Activated T-cell treated with anti-CD3 and anti-CD28 coated beads for 24 hours (primary cell): ENCODE results near the gene MRC2.
"Not testable (repeated sequence)": the region's sequence is repeated elsewhere in the genome, so short reads cannot be mapped to it uniquely, and the experiment has no call there.

Experiments used
- DNase-seq: peaks from one replicate; pipeline ENCODE4 v3.0.0-alpha.2; 2020; ENCODE audit warnings: low read depth

Gene MRC2, protein sequence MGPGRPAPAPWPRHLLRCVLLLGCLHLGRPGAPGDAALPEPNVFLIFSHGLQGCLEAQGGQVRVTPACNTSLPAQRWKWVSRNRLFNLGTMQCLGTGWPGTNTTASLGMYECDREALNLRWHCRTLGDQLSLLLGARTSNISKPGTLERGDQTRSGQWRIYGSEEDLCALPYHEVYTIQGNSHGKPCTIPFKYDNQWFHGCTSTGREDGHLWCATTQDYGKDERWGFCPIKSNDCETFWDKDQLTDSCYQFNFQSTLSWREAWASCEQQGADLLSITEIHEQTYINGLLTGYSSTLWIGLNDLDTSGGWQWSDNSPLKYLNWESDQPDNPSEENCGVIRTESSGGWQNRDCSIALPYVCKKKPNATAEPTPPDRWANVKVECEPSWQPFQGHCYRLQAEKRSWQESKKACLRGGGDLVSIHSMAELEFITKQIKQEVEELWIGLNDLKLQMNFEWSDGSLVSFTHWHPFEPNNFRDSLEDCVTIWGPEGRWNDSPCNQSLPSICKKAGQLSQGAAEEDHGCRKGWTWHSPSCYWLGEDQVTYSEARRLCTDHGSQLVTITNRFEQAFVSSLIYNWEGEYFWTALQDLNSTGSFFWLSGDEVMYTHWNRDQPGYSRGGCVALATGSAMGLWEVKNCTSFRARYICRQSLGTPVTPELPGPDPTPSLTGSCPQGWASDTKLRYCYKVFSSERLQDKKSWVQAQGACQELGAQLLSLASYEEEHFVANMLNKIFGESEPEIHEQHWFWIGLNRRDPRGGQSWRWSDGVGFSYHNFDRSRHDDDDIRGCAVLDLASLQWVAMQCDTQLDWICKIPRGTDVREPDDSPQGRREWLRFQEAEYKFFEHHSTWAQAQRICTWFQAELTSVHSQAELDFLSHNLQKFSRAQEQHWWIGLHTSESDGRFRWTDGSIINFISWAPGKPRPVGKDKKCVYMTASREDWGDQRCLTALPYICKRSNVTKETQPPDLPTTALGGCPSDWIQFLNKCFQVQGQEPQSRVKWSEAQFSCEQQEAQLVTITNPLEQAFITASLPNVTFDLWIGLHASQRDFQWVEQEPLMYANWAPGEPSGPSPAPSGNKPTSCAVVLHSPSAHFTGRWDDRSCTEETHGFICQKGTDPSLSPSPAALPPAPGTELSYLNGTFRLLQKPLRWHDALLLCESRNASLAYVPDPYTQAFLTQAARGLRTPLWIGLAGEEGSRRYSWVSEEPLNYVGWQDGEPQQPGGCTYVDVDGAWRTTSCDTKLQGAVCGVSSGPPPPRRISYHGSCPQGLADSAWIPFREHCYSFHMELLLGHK (N-terminal part only)

DNA sequence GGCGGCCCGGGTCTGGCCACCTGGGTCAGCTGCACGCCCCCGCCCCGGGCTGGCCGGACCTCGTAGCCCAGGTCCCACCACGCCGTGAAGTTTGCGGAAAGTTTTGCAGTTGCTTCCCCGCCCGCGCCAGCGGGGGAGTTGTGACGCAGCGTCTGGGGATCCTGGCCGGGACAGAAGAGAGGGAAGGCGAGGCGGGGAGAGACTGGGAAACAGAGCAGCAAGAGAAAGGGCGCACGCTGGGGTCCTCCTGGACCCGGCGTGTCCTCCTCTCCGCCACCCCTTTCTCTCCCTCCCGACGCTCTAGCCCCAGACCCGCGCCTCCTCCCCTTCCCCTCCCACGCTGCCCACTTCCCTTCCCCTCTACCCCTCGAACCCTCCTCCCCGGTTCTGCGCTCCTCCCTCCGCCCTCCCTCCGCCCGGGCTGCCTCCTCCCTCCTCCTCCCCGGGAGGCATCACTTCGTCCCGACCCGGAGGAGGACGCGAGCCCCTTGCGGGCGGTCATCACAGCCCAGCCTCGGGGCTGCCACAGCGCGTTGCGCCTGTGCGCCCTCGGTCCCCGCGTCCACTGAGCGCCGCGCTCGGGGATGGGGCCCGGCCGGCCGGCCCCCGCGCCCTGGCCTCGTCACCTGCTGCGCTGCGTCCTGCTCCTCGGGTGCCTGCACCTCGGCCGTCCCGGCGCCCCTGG lies at the start of gene MRC2:
Gene MRC2, plus strand, starts transcription at position 452 of the 685 bp plus-strand sequence. Its CDS starts 133 bp downstream, at position 585.
- peak; percentile 35 for DNase-seq

DNA sequence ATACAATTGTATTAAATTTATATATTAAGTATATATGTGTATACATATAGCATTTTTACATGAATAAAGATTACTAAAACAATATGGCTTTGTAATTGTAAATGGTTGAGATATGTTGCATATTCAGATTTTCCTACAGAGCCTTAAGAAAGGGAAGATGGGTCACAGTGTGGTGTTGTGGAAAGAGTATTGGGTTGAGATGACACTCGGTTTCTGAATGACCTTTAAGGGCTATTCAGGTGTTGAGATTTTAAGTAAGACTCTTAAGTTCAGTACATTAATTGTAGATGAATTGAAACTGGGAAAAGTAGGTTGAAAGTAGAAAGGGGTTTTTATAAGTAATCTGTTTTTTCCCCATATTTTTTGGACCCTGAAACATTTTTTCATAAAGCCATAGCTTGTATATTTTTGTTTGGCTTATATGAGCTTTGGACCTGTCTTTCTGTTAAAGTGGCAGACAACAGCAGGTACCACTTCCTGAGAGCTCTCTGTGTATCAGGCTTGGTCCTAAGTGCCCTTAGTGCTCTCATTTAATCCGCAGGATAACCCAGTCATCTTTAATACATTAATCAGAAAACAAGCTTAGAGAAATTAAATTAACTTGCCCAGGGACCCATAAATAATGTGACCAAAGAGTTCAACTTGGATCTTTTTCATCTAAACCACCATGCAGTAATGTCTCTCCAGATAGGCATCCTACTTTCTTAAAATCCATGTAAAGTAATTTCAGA lies 48.5 kb upstream of the MRC2 start:
- DNase-seq, result no peak

DNA sequence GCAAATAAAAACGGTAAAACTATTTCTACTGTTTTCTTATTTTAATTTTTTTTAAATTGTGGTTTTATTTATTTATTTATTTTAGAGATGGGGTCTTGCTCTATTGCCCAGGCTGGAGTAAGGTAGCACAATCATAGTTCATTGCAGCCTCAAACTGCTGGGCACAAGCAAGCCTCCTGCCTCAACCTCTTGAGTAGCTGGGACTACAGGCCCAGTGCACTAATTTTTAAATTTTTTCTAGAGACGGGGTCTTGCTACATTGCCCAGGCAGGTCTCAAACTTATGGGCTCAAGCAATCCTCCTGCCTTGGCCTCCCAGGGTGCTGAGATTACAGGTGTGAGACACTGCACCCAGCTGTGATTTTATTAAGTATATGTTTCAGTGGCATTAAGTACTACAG lies 46.5 kb upstream of the MRC2 start:
- no peak for DNase-seq

DNA sequence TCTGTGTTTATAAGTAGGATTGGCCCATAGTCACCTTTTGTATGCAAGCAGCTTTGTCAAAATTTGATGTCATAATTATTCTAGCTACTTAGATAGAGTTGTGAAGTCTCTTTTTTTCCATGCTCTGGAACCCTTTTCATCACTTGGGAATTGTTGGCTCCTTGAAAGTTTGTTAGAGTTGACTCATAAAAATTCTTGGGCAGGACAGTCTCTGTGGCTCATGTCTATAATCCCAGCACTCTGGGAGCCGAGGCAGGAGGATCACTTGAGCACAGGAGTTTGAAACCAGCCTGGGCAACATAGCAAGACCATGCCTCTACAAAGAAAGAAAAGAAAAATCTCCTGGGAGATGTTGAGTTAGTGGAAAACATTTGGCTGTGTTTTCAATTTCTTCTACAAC lies 45.7 kb upstream of the MRC2 start:
- no peak for DNase-seq

DNA sequence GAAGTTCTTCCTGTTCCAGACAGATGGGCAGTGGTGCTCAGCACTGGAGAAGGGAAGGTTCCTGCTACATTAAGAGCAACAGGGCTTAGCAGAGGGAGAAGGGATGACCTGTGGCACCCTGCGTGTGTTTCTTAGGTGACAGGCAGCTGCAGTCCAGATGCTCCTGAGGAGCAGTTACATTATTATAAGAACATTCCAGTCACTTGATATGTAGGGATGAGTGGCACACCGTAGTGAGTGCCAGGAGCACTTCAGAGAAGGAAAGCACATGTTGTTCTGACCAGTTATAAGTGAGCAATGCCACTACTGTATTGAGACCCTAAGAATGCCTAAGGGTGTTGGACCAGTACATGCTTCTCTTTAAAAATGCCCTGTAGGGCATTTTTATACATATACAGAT lies 39.9 kb upstream of the MRC2 start:
- no peak for DNase-seq

DNA sequence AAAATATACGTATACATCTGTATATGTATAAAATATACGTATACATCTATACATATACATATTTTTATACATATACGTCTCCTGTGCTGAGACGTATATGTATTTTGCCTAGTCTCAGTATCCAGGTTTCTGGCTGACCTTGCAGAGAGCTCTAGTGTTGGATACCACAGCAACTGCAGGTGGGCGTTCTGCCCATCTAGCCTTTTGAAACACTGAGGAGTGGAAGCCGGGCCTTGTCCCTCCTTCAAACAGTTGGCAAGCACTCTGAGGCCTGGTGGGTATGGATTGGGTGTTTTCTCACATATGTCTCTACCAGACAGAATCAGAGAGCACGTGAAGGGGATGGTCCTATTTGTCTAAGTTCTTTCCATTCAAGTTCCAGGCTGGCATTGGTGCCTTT lies 39.4 kb upstream of the MRC2 start:
- no peak for DNase-seq

DNA sequence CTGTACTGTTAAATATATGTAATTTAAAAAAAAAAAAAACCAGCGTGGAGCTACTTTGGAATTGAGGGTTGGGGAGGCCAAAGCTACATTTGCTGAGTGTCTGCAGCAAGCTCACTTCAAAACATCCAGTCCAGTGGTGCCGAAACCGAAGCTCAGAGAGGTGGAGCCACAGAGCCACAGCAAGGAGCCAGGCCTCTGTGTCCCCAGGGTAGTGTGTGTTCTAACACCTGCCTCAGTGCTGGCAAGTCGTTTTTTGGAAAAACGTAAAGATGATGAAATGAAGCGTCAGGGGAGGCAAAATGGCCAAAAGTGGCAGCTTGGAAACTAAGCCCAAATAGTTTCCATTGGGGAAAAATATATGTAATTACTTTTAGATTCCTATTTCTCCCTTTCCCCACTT lies 36.1 kb upstream of the MRC2 start:
- DNase-seq, result no peak

DNA sequence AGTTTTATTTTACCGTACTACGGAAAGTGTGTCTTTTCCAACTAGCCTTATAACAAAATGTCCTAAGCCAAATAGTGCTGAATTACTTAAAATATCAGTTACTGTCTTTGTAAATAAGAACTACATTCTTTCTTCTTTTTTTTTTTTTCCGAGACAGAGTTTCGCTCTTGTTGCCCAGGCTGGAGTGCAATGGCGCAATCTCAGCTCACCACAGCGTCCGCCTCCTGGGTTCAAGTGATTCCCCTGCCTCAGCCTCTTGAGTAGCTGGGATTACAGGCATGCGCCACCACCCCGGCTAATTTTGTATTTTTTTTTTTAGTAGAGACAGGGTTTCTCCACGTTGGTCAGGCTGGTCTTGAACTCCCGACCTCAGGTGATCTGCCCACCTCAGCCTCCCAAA lies 35.6 kb upstream of the MRC2 start:
- not testable (repeated sequence) for DNase-seq

DNA sequence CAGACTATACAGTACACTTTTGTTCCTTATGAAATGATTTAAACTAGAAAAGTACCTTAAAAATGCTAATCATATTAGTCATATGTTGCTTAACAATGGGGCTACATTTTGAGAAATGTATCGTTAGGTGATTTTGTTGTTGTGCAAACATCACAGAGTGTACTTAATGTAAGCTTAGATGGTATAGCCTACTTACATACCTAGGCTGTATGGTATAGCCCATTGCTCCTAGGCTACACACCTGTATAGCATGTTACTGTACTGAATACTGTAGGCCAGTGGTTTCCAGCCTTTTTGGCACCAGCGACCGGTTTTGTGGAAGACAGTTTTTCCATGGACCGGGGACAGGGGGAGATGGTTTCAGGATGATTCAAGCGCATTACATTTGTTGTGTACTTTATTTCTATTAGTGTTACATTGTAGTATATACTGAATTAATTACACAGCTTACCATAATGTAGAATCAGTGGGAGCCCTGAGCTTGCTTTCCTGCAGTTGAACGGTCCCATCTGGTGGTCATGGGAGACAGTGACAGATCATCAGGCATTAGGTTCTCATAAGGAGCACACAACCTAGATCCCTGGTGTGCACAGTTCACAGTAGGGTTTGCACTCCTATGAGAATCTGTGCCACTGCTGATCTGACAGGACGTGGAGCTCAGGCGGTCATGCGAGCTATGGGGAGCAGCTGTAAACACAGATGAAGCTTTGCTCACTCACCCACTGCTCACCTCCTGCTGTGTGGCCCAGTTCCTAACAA lies 35.0 kb upstream of the MRC2 start:
- no peak for DNase-seq

DNA sequence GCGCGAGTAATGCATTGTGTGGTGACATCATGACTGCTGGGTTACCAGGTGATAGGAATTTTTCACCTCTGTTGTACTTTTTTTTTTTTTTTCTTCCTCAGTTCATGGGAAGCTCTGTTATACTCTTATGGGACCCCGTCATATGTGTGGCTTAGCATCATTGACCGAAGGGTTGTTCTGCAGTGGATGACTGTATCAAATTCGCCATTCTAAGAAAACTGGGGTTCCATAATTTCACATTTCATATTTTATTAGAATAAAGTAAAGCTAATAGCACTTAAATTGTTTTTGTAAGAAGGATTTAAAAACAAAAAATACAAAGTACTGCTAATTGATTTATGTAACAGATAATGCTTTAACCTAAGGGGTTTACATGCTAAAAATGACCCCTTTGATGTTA lies 32.0 kb upstream of the MRC2 start:
- DNase-seq, result no peak

DNA sequence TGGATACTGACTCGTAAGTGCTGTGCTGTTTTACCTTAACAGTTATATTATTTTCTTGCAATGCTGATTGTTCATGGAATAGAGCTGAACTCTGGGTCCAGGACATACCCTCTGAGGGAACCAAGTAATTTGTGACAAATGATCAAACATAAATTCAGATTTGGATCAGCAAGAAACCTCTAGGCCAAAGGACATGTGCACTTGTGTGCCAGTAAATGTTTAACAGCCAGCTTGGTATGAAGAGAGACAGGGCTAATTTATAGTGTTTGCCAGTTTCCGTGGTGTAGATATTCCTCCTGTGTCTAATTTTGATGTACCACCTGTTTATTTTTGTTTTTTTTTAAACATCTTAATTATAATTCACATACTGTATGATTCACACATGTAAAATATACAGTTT lies 30.8 kb upstream of the MRC2 start:
- no peak for DNase-seq

DNA sequence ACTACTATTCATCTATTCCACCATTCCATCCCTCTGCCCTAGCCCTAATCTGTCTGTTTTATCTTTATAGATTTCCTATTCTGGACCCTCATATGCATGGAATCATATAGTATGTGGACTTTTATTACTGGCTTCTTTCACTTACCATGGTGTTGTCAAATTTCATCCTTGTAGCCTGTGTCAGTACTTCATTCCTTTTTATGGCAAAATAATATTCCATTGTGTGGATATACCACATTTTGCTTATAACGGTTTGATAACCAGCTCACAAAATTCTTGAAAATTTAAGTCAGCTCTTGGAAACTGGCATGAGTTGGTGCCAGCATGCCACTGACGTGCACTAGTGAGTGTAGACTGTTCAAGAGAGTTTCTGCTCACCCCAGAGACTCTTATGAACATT lies 30.3 kb upstream of the MRC2 start:
- no peak for DNase-seq

DNA sequence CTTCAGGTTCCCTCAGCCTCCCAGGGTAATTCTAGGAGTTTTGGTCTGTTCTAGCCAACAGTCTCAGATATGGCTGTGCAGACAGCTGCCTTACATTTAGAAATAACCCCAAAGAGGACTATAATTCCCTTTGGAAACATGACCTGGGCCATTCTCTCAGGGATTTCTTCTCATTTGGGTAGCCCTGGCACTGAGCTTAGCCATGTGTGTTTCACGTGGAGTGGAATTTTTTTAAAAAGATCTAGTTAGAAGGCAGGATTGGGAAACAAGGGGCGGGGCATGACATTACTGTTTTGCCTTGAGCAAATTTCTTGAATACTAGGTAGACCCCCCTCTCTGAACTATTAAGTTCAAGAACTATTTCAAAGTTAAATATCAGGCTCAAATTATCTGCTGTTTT lies 29.6 kb upstream of the MRC2 start:
- DNase-seq, result no peak

DNA sequence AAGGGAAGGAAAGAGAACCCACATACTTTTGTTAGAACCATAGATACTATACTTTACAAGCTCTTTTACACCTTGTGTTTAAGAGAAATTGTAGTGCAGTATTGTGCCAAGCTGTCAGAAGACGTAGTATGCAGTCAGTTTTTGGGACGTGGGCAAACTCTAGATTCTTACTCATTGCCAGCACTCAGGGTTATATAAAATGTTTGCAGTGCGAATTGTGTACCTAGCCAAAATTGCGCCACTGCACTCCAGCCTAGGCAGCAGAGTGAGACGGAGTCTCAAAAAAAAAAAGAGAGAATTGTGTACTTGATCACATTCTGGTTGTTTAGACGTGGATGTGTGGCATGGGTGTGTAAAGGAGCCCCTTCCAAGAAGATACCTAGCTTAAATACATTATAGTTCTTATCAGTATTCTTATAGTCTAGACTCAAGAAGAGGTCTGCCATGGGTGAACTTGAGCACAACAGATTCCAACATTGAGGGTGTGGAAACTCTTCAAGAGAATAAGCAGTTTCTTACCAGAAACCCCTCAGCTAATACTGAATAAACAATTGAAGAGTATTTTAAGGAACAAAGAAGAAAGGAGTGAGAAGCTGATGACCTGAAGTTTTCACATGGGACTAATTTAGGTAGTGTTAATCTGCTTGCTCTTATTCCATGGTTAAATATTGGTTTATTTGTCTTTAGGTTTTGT lies 27.4 kb upstream of the MRC2 start:
- DNase-seq, result no peak

DNA sequence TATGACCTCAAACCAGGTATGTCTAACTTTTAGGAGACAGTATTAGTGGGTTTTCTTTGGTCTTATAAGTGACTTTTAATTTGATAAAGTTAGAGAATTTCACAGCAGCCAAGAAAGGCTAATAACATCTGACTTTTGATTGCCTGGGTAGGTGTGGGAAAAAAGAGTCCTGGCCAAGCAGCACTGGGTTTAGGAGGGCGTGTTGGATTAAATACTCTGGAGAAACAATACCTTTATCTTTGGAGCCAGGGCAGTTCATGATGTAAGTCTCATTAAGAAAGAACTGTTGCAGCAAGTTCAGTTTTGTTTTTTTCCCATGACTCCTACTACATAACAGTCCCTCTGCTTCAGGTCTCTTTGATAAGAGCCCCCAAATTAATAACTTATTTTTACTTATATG lies 26.7 kb upstream of the MRC2 start:
- DNase-seq, result no peak

DNA sequence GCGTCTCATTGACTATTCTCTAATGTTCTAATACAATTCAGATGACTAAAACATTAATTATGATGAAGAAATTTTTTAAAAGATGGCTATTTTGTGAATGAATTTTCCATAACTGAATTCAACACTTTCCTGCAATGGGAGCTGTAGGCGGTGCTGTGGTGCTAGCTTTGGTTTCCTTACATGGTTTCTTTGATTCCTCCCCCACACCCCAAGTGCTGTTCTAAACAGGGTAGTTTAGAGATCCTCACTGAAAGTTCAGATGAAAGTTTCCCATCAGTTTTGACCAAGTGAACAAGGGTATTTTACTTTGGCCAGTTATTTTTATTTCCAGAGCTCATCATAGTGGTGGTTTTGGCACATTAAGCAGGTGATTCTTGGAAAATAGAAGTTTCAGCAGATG lies 26.0 kb upstream of the MRC2 start:
- no peak for DNase-seq

DNA sequence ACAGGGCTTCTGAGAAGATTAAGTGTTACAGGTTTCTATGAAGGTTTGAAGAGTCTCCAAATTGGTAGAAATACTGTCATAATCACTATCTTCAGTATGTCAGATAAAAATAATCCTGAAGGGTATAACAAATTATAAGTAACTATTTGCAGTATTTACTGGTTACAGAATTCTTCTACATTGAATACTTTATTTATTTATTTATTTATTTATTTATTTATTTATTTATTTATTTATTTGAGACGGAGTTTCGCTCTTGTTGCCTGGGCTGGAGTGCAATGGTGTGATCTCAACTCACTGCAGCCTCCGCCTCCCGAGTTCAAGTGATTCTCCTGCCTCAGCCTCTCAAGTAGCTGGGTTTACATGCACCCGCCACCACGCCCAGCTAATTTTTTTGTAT lies 23.7 kb upstream of the MRC2 start:
- not testable (repeated sequence) for DNase-seq

DNA sequence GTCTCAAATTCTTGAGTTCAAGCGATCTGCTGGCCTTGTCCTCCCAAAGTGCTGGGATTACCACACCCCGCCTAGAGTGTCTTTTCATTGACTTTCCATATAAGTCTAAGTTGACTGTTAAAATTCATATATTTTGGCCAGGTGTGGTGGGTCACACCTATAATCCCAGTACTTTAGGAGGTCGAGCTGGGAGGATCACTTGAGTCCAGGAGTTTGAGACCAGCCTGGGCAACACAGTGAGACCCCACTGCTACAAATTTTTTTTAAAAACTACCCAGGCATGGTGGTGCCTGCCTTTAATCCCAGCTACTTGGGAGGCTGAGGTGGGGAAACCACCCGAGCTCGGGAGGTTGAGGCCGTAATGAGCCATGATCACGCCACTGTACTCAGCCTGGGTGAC lies 21.9 kb upstream of the MRC2 start:
- no peak for DNase-seq

DNA sequence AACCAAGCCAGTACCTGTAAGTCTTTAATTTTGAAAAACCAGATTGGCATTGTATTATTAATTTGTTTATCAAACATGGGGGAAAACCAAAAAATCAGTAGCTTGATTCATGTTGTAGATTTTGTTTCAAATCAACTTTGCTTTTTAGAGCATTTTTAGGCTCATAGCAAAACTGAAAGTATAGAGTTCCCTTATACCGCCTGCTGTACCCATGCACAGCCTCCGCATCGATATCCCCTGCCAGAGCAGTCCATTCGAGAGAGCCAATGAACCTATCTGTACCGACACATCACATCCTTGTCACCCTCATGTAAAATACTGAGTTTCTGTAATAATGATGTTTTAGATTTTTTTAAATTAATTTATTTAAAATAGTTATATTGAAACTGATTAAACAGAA lies 16.2 kb upstream of the MRC2 start:
- DNase-seq, result no peak

DNA sequence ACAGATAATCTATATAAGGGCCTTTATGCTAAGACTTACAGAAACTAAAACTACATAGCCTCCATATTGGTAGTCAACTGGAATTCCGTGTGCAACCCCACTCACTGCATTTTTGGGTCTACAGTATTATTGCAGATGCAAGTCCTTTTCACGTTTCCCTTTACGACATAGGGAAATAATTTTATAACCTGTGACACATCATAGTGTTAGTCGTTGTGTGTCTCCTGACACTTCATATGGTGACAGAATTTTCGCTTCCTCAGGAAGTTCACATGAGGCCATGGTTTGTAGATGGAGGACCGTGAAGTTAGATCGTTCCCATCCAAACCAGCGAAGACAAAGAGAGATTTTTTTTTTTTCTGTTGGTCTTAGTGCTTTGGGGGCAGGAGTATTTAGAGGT lies 15.7 kb upstream of the MRC2 start:
- no peak for DNase-seq
